SH-SY5Y (cell line): ENCODE data around the gene TBCEL.

Source experiments
- GATA2 ChIP-seq: IDR thresholded peaks from 2 replicates; pipeline ENCODE4 v1.6.1; 2011; ENCODE audit warnings: mild to moderate bottlenecking, low read depth, low read length
- GATA3 ChIP-seq: IDR thresholded peaks from 2 replicates; pipeline ENCODE4 v1.6.1; 2011; ENCODE audit warnings: low read depth, mild to moderate bottlenecking, low read length, moderate library complexity

- TF ChIP-seq GATA2 (no peak), GATA3 (no peak)
These were observed 38.0 kb upstream of the TBCEL start for GRCh38 chr11:120985718-120986569.
